NOMO-1 treated with DMSO at 0.1 percent for 48 hours (cell line): ENCODE data around the gene SPATA25.
"Not testable (repeated sequence)": the region's sequence is repeated elsewhere in the genome, so short reads cannot be mapped to it uniquely, and the experiment has no call there.

Experiments used
- DNase-seq: peaks from one replicate; lab custom pipeline; 2025; ENCODE audit not compliant: unreplicated experiment; lab: John Stamatoyannopoulos, UW

The SPATA25 gene, protein sequence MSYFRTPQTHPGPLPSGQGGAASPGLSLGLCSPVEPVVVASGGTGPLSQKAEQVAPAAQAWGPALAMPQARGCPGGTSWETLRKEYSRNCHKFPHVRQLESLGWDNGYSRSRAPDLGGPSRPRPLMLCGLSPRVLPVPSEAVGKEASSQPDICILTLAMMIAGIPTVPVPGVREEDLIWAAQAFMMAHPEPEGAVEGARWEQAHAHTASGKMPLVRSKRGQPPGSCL

DNA sequence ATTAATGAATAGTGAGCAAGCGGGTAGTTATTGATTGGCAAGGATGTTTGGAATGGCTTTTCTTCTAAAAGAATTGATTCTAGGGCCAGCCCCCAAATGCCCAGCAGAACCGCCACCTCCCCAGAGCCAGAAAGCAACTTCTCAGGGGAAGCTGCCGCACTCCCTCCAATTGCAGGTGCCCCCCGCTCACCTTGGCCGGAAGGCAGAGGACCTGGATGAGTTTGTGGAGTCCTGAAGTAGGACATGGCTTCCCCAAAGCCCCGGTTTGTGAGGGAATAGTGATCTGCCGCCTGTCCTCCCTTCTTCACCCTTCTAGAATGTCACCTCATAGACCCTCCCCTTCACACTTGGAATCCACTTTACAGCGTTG lies at the start of gene SPATA25:
TSS of gene SPATA25 (minus strand) at position 277 of the 370 bp plus-strand sequence. CDS start at position 245, 32 bp downstream.
- DNase-seq, result no peak

DNA sequence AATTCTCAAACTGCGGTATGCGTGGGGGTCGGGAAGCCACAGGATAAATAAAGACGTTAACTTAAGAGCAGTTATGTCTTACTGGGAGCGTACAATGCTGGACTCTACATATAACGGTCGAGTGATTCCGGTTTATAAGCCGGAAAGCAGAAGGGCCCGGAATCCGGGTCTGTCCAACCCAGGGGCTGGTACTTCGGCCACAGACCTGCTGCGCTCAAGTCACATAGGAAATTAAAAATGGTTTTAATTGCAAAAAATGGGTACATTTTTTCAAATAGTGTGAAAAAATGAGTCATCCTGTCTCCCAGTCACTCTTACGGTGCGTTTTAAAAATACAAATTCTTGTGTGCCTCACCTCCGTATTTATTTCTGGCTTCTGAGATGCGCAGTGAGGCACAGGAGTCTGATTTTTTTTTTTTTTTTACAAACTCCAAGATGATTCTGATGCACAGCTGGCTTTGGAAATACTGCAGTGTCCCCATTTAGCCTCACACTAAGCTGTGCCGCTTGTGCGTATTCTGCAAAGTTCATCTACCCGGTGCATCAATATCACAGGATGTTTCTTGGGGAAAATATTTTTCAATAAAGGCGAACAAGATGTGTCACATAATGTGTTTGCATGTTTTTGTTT lies 48.1 kb upstream of the SPATA25 start:
- DNase-seq, result no peak

DNA sequence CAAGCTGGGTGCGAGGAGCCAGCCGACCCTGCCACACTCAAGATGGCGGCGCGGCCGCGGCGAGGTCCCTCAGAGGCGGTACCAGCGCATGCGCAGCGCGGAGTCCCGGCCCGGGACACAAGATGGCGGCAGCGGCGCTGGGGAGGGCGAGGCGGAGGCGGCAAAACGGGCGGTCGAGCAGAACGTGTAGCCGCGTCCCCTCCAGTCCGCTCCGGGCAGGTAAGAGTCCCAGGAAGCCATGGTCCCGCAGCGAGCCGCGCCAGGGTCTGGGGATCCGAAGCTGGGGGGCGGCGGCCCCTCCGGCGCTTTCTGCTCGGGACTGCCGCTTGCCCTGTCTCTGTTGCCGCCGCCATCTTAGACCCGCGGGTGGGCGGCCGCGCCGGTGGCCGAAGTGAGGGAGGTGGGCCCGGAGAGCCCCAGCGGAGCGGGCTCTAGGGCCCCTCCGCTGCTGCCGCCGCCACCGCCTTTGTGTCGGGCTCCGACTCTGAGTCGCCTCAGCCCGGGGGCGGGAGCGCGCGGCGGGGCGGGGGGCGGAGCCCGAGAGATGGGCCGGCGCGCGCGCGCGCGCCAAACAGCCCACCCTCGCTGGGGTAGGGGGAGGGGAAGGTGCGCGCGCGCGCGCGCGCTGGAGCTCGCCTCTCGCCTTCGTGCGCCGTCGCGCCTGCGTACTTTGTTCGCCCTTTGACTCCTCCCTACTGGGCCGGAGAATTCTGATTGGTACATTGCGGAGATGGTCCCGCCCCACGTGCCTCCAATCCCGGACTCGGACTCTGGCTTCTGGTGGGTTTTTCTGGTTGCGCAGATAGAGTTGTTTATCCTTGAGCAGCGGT lies 47.4 kb upstream of the SPATA25 start, which contains the start of gene PCIF1:
TSS of gene PCIF1 (plus strand) at position 98 of the 830 bp plus-strand sequence. CDS start 4,317 bp downstream, outside the sequence.
- peak; percentile 95 for DNase-seq

DNA sequence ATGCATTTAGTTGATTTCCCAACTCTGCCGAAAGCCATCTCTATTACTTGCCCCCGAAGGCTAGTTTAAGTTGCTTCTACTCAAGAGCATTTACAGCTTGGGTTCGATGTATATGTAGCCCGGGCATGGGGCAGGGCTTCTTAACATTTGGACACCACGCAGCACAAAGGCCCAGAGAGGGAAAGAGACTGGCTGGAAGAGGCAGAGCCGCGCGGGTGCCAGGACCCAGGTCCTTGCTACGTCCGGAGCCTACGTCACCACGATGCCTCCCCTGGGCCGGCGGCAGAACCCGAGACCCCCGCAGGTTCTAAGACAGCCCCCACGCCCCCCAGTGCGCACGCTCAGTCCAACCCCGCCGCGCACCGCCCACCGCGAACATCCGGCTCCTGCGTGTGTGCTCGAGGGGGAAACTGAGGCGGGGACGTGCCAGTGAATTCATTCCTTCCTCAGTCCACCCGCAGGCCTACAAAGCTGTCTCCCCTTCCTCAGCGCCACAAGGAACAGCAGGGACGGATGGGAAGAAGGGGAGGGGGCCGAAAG lies 46.7 kb upstream of the SPATA25 start:
- peak; percentile 42 for DNase-seq

GRCh38 chr20:45933266-45934045 lies 46.0 kb upstream of the SPATA25 start:
- DNase-seq, result peak; percentile 68

GRCh38 chr20:45931680-45932079 lies 44.3 kb upstream of the SPATA25 start:
- not testable (repeated sequence) for DNase-seq

DNA sequence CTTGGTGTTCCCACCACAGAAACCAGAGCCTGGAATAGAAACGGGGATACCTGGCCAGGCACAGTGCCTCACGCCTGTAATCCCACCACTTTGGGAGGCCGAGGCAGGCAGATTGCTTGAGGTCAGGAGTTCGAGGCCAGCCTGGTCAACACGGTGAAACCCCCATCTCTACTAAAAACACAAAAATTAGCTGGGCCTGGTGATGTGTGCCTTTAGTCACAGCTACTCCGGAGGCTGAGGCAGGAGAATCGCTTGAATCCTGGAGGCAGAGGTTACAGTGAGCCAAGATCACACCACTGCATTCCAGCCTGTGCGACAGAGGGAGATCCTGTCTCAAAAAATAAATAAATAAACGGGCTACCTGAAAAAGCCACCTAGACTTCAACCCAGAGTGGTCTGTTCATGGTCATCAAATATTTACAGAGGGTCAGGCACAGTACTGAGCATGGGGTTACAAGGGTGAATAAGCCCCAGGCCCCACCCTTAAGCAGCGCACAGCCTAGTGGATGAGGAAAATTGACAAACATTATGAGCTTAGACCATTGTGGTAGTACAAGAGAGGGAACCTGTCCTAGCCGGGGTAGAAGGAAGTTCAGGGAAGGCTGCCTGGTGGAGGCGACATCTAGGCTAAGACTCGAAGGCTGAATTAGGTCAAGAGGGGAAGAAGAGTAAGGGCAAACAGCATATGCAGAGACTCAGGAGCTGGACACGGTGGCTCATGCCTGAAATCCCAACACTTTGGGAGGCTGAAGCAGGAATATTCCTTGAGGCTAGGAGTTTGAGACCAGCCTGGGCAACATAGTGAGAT lies 39.9 kb upstream of the SPATA25 start:
- no peak for DNase-seq

DNA sequence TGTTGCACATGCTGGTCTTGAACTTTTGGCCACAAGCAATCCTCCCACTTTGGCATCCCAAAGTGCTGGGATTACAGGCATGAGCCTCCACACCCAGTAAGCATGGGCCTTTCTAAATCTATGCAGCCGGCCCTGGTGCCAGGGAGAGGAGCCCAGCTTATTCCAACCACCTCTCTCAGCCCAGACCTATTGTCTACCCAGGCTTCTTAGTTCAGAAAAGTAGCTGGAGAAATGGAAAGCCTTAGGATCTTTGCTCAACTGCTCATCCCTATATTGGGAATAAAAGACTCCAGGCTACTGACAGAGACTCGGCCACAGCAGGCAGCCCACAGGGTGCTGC lies 39.3 kb upstream of the SPATA25 start:
- no peak for DNase-seq

DNA sequence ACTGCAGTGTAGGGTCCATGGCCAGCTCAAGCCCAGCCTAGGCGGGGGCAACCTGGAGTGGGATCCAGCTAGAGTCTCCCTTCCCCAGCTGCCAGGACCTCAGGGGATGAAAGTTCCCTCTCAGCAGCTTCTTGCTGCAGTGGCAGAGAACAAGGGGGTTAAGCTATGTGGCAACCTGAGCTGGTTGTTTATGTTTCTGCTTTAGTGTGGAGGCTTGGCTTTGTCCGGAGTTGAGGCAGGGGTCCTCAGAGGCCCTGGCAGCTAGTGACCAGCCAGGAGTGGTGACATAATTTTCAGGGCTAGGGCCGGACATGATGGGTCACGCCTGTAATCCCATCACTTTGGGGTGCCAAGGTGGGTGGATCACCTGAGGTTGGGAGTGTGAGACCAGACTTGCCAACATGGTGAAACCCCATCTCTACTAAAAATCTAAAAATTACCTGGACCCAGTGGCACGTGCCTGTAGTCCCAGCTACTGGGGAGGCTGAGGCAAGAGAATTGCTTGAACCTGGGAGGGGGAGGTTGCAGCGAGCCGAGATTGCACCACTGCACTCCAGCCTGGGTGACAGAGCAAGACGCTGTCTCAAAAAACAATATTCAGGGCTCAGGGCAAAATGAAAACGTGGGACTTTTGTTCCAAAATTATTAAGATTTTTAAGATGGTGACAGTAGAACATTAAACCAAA lies 38.5 kb upstream of the SPATA25 start:
- no peak for DNase-seq

DNA sequence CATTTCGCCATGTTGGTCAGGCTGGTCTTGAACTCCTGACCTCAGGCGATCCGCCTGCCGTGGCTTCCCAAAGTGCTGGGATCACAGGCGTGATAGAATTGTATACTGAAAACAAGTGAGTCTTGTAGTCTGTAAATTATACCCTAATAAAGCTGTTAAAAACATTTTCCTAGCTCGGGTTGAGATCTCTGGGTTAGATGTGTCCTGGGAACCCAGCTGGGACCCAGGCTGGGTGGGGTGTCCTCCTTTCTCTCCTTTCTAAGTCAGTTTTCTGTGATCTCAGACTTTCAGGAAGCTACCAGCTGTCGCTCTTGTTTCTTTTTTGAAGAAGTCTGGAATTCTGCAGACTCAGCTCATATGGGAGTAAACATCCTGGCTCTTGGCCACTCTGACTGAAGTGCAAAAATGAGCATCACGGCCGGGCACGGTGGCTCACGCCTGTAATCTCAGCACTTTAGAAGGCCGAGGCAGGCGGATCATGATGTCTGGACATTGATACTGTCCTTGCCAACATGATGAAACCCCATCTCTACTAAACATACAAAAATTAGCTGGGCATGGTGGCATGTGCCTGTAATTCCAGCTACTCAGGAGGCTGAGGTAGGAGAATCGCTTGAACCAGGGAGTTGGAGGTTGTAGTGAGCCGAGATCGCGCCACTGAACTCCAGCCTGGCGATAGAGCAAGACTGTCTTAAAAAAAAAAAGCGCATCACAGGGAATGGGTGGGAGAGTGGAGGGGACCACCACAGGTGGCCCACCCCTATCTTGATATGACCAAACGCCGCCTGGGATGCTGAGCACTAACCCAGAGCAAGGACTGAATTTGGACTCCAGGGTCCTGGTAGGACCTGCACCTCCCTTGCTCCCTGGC lies 37.2 kb upstream of the SPATA25 start:
- no peak for DNase-seq

- DNase-seq, result no peak
Observed at GRCh38 chr20:45921337-45922189, 34.1 kb upstream of the SPATA25 start.

- peak; percentile 23 for DNase-seq
Observed at GRCh38 chr20:45920462-45921336, 33.3 kb upstream of the SPATA25 start.

- DNase-seq, result no peak
Observed at GRCh38 chr20:45919542-45920399, 32.3 kb upstream of the SPATA25 start.

GRCh38 chr20:45918779-45919537 lies 31.5 kb upstream of the SPATA25 start:
- no peak for DNase-seq

GRCh38 chr20:45918182-45918737 lies 30.8 kb upstream of the SPATA25 start:
- DNase-seq, result no peak
